Panc1 (cell line): ENCODE measurements around the gene DIPK1B. TPM values are rescaled to one million over a fixed set of nuclear protein-coding genes. Genes with fewer than 3 reads are reported as not detected.

Source experiments
- ATAC-seq: fragments of 200-7000 bp; cut with Tn5 transposase; 2 replicates; pipeline ENCODE4 v1.9.1; 2020; ENCODE audit warnings: mild to moderate bottlenecking, moderate library complexity
- BruUV-seq: library from RNA; stranded (reverse); fragments of 400-500 nt; replicated peaks from 2 replicates; lab custom pipeline; 2021; lab: Mats Ljungman, UMichigan
- CTCF ChIA-PET: fragments of 300-600 bp; sonication (Branson Sonifier 250); formaldehyde crosslinking; loops from one replicate; lab custom pipeline; 2022; ENCODE audit warnings: antibody characterized with exemption; lab: Charles Lee
- POLR2A ChIA-PET: fragments of 300-600 bp; sonication (Branson Sonifier 250); formaldehyde crosslinking; loops from one replicate; lab custom pipeline; 2022; ENCODE audit warnings: antibody characterized with exemption; lab: Charles Lee
- DNase-seq: peaks from one replicate; pipeline ENCODE4 v3.0.0-alpha.2; 2010; ENCODE audit warnings: low read depth, low spot score
- H3K27ac ChIP-seq: 2 replicates; pipeline ENCODE4 v1.5.1; 2011; ENCODE audit warnings: mild to moderate bottlenecking, low read length, inconsistent platforms
- H3K27me3 ChIP-seq: fragments of 200-500 bp; sonication (Bioruptor generic); 2 replicates; pipeline ENCODE4 v1.6.0; 2014; ENCODE audit warnings: low read length, inconsistent platforms; ENCODE audit not compliant: control insufficient read depth, insufficient read depth
- H3K36me3 ChIP-seq: fragments of 200-500 bp; sonication (Bioruptor generic); 2 replicates; pipeline ENCODE4 v1.5.1; 2014; ENCODE audit warnings: inconsistent platforms, mild to moderate bottlenecking, low read length, moderate library complexity; ENCODE audit not compliant: control insufficient read depth, insufficient read depth
- H3K4me1 ChIP-seq: 2 replicates; pipeline ENCODE4 v1.5.1; 2011; ENCODE audit warnings: inconsistent platforms, mild to moderate bottlenecking, low read length, moderate library complexity; ENCODE audit not compliant: control insufficient read depth, insufficient read depth
- H3K4me3 ChIP-seq, 2 experiments: 2 replicates each; pipeline ENCODE4 v1.5.1; 2011 to 2012; ENCODE audit warnings: low read depth in 2 of 2, low read length in 2 of 2, mild to moderate bottlenecking in 2 of 2, inconsistent platforms in 1 of 2, moderate library complexity in 1 of 2
- H3K9me3 ChIP-seq: fragments of 200-500 bp; sonication (Bioruptor generic); 2 replicates; pipeline ENCODE4 v1.5.1; 2014; ENCODE audit warnings: low read depth, mild to moderate bottlenecking, inconsistent platforms, low read length, moderate library complexity; ENCODE audit not compliant: control insufficient read depth, insufficient read depth
- POLR2AphosphoS5 ChIP-seq: IDR thresholded peaks from 2 replicates; pipeline ENCODE4 v1.6.1; 2012; ENCODE audit warnings: mild to moderate bottlenecking, low read depth, low read length, moderate library complexity
- SIN3A ChIP-seq: IDR thresholded peaks from 2 replicates; pipeline ENCODE4 v1.6.1; 2012; ENCODE audit warnings: low read depth, mild to moderate bottlenecking, low read length, moderate library complexity, borderline replicate concordance; ENCODE audit not compliant: insufficient read depth
- TCF7L2 ChIP-seq: IDR thresholded peaks from 2 replicates; pipeline ENCODE4 v1.6.1; 2011; ENCODE audit warnings: mild to moderate bottlenecking, low read depth, low read length, inconsistent platforms
- in situ Hi-C: cut with HindIII; loops from 2 replicates; pipeline ENCODE4 v1.10.0; 2016; ENCODE audit warnings: low sequenced_read_pairs, low pct_unique_long_range_greater_than_20kb
- intact Hi-C: fragments of 100-400 bp; cut with micrococcal nuclease; formaldehyde crosslinking; loops from one replicate; pipeline ENCODE4 v1.10.0; 2022; ENCODE audit not compliant: unreplicated experiment
- total RNA-seq: library from RNA; stranded (reverse); gene quantifications from one replicate; pipeline ENCODE4 v1.2.1, GENCODE V29; 2021; ENCODE audit not compliant: unreplicated experiment
- TF ChIP-seq, protein P1 (sequence below), 2 experiments: IDR thresholded peaks; 2 replicates each; pipeline ENCODE4 v1.6.1; 2011 to 2012; ENCODE audit warnings: low read depth in 2 of 2, control low read depth in 1 of 2, low read length in 1 of 2, mild to moderate bottlenecking in 1 of 2, moderate library complexity in 1 of 2; ENCODE audit not compliant: insufficient read depth in 1 of 2
- TF ChIP-seq, protein P2 (sequence below): fragments of 450-650 bp; IDR thresholded peaks from 2 replicates; pipeline ENCODE4 v1.5.1; 2017; ENCODE audit warnings: mild to moderate bottlenecking

Gene DIPK1B
- total RNA-seq, 1 experiment from 2014 or later, result 10.6 TPM

DNA sequence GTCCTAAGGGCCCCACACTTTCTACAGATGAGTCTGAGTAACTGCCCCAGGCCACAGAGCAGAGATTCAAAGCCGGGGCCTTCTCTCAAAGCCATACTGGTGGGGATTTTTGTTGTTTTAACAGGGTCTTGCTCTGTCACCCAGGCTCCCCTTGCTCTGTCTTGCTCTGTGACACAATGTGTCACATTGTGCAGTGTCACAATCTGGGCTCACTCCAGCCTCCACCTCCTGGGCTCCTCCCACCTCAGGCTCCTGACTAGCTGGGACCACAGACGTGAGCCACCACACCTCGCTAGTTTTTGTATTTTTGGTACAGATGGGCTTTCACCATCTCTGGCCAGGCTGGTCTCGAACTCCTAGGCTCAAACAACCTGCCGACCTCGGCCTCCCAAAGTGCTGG, 33.7 kb upstream of the DIPK1B start:
- CTCF ChIA-PET, result no interaction called here

DNA sequence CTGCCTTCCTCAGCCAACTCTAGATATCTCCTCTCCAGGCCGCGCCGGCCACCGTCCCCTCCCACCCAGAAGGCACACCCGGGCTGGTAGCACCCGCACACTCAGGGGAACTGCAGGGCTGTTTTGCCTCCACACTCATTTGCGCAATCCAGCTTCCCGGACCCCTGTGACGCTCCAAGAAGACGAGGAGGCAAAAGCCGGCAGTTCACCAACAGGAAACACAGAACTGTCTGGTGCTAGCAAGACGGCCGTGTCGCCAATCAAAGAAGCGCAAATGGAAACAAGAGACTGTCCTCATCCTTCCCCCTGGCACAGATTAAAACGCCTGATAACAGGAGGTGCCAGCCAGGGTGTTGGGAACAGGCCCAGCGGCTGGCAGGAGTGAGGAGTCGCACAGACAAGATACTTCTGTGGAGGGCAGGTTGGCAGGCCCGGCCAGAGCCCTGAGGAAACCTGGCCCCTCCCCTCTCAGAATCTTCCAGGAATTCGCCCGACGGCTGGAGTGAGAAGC, 32.9 kb upstream of the DIPK1B start:
- Histone ChIP-seq H3K36me3 (no peaks in the 10 kb centered on the region), H3K4me1 (peaks cover 6% of the 10 kb centered on the region; the same call in 1 of the 2 replicates), H3K9me3 (no peaks in the 10 kb centered on the region), H3K27me3 (no peaks in the 10 kb centered on the region), H3K4me3 (no peak overlapping the region), H3K27ac (no peak overlapping the region)
- POLR2A ChIA-PET, result no interaction called here
- no peak for ATAC-seq
- no peak for TF ChIP-seq TCF7L2
- no TSS peak for BruUV-seq
- no peak for DNase-seq
- intact Hi-C loops, result no loop called here
- CTCF ChIA-PET, result no interaction called here
- in situ Hi-C loops, result no loop called here

More for the DNA sequence above, 33.7 kb upstream of the DIPK1B start:
- no peak overlapping the region for H3K4me3 ChIP-seq
- TF ChIP-seq, protein P1, sequence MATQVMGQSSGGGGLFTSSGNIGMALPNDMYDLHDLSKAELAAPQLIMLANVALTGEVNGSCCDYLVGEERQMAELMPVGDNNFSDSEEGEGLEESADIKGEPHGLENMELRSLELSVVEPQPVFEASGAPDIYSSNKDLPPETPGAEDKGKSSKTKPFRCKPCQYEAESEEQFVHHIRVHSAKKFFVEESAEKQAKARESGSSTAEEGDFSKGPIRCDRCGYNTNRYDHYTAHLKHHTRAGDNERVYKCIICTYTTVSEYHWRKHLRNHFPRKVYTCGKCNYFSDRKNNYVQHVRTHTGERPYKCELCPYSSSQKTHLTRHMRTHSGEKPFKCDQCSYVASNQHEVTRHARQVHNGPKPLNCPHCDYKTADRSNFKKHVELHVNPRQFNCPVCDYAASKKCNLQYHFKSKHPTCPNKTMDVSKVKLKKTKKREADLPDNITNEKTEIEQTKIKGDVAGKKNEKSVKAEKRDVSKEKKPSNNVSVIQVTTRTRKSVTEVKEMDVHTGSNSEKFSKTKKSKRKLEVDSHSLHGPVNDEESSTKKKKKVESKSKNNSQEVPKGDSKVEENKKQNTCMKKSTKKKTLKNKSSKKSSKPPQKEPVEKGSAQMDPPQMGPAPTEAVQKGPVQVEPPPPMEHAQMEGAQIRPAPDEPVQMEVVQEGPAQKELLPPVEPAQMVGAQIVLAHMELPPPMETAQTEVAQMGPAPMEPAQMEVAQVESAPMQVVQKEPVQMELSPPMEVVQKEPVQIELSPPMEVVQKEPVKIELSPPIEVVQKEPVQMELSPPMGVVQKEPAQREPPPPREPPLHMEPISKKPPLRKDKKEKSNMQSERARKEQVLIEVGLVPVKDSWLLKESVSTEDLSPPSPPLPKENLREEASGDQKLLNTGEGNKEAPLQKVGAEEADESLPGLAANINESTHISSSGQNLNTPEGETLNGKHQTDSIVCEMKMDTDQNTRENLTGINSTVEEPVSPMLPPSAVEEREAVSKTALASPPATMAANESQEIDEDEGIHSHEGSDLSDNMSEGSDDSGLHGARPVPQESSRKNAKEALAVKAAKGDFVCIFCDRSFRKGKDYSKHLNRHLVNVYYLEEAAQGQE (IDR thresholded peaks at IDR 0.05; ENCODE audit: insufficient read depth in 1 of 2, low read depth in 2 of 2, low read length in 1 of 2), result no peak
- TF ChIP-seq POLR2AphosphoS5 (no peak), TCF7L2 (no peak), SIN3A (no peak)
- TF ChIP-seq, protein P2, sequence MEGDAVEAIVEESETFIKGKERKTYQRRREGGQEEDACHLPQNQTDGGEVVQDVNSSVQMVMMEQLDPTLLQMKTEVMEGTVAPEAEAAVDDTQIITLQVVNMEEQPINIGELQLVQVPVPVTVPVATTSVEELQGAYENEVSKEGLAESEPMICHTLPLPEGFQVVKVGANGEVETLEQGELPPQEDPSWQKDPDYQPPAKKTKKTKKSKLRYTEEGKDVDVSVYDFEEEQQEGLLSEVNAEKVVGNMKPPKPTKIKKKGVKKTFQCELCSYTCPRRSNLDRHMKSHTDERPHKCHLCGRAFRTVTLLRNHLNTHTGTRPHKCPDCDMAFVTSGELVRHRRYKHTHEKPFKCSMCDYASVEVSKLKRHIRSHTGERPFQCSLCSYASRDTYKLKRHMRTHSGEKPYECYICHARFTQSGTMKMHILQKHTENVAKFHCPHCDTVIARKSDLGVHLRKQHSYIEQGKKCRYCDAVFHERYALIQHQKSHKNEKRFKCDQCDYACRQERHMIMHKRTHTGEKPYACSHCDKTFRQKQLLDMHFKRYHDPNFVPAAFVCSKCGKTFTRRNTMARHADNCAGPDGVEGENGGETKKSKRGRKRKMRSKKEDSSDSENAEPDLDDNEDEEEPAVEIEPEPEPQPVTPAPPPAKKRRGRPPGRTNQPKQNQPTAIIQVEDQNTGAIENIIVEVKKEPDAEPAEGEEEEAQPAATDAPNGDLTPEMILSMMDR, result no peak
- POLR2A ChIA-PET, result no interaction called here
- in situ Hi-C loops, result no loop called here
- DNase-seq, result no peak
- H3K36me3 ChIP-seq, result no peaks in the 10 kb centered on the region
- no peak overlapping the region for H3K27ac ChIP-seq
- H3K4me1 ChIP-seq, result peaks cover 6% of the 10 kb centered on the region
- no peak for ATAC-seq
- BruUV-seq, result TSS peak; percentile 65
- intact Hi-C loops, result no loop called here
- H3K27me3 ChIP-seq, result no peaks in the 10 kb centered on the region
- H3K9me3 ChIP-seq, result no peaks in the 10 kb centered on the region

DNA sequence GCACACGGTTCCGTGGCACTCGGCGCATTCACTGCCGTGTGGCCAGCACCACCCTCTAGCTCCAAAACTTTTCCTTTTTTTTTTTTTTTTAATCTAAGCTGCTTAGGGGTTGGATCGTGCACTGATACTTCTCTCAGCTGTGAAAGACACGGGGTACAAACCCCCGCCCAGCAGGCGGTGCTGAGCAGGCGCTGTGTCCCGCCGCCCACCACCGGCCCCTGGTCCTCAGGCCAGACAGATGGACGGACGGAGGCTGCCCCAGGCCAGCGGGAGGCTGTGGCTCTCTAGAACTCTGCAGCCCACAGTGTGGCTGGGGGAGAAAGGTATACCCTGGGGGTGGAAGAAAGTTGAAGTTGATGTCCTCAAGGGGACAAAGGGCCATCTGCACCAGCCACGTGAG, 31.3 kb upstream of the DIPK1B start:
- ATAC-seq (no peak), DNase-seq (no peak)
- ChIA-PET POLR2A (interaction anchor here (0.5 to 0.6 kb wide), 3 partner anchors 12 to 455 kb away, joined by 3 to 6 read pairs (median 4); no protein-coding TSS in a partner anchor), CTCF (no interaction called here)
- no peaks in the 10 kb centered on the region for H3K9me3 ChIP-seq
- no peaks in the 10 kb centered on the region for H3K27me3 ChIP-seq
- intact Hi-C loops (no loop called here), in situ Hi-C loops (no loop called here)
- H3K36me3 ChIP-seq, result no peaks in the 10 kb centered on the region
- peaks cover 17% of the 10 kb centered on the region; the same call in 1 of the 2 replicates for H3K4me1 ChIP-seq
- H3K4me3 ChIP-seq, result no peak overlapping the region
- no TSS peak for BruUV-seq
- H3K27ac ChIP-seq, result no peak overlapping the region
- TF ChIP-seq POLR2AphosphoS5, result no peak
- TF ChIP-seq, protein P1 (IDR thresholded peaks at IDR 0.05; ENCODE audit: insufficient read depth in 1 of 2, low read depth in 2 of 2, low read length in 1 of 2), result no peak
- no peak for TF ChIP-seq TCF7L2
- TF ChIP-seq, protein P2, result no peak
- no peak for TF ChIP-seq SIN3A
